GM19351 (cell line): Measurements from ENCODE around the gene GNA15.
"Not testable (repeated sequence)": the region's sequence is repeated elsewhere in the genome, so short reads cannot be mapped to it uniquely, and the experiment has no call there.

ENCODE experiments used
- ATAC-seq: cut with Tn5 transposase; IDR thresholded peaks from one replicate; pipeline ENCODE4 v1.9.1; 2021; ENCODE audit warnings: mild to moderate bottlenecking, moderate library complexity; ENCODE audit not compliant: unreplicated experiment

GNA15 gene

GRCh38 chr19:3135961-3136683 lies at the start of gene GNA15:
Gene GNA15, plus strand, starts transcription at chr19:3136033. Its CDS starts 418 bp downstream, at chr19:3136451.
- no peak for ATAC-seq

GRCh38 chr19:3087769-3088168 lies 48.1 kb upstream of the GNA15 start:
- ATAC-seq: no peak

- ATAC-seq: not testable (repeated sequence)
Measured at GRCh38 chr19:3089299-3089855, 46.5 kb upstream of the GNA15 start.

GRCh38 chr19:3094601-3095440 lies 41.0 kb upstream of the GNA15 start:
- ATAC-seq: no peak

- no peak for ATAC-seq
Measured at GRCh38 chr19:3095441-3096191, 40.2 kb upstream of the GNA15 start.

- ATAC-seq: no peak
Measured at GRCh38 chr19:3096267-3096901, 39.4 kb upstream of the GNA15 start.

- ATAC-seq: no peak
Measured at GRCh38 chr19:3096902-3097326, 38.9 kb upstream of the GNA15 start.

- ATAC-seq: no peak
Measured at GRCh38 chr19:3097442-3097871, 38.4 kb upstream of the GNA15 start.

- ATAC-seq: no peak
Measured at GRCh38 chr19:3098141-3098514, 37.7 kb upstream of the GNA15 start.

GRCh38 chr19:3098515-3099346 lies 37.1 kb upstream of the GNA15 start:
- ATAC-seq: no peak

- ATAC-seq: no peak
Measured at GRCh38 chr19:3099347-3100145, 36.3 kb upstream of the GNA15 start.

- ATAC-seq: no peak
Measured at GRCh38 chr19:3100331-3100730, 35.5 kb upstream of the GNA15 start.

GRCh38 chr19:3100747-3101730 lies 34.8 kb upstream of the GNA15 start:
- ATAC-seq: no peak

GRCh38 chr19:3102239-3103140 lies 33.3 kb upstream of the GNA15 start:
- ATAC-seq: no peak

GRCh38 chr19:3104708-3104983 lies 31.2 kb upstream of the GNA15 start:
- ATAC-seq: no peak

- no peak for ATAC-seq
Measured at GRCh38 chr19:3105641-3106508, 30.0 kb upstream of the GNA15 start.
